Measurements from ENCODE around the gene TBCD.

Gene TBCD

DNA sequence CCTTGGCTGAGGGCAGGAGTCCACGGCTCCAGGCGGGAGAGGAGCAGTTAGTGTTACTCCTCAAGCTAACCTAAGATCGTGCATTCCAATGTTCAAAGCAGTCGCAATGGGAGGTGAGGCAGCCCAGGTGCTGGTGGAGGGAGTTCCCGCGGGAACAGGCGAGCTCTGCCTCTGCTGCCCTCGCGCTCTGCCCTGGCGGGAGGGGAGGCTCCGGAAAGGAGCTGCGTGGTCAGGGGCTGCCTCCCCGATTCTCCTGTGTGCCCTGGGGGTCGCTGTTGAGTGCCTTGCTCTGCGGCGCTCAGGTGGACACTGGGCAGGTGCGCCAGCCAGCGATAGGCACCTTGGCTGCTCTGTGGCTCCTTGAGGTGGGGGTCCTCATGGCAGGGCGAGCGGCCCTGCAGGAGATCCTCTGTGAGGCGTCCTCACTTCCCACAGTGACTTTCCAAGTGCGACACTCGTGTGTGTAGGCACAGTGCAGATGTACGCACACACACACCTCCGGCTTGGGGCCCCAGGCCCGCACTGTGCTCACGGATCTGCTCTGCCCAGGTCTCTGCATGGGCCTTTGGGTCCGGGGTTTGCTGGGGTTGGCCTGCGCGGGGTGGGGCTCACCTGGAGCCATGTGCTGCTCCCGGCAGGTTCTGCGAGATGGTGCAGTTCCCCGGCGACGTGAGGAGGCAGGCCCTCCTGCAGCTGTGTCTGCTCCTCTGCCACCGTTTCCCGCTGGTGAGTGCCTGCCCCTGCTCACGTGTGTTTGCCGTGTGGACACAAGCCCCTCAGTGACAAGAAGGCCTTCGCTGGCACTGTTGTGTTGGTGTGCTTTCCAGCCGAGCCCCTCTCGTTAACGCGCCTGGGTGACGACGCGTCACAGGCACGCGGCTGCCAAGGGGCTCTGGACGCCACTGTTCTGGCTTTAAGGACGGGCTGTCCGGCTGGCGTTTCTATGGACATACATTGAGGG lies 185.8 kb downstream of the TBCD start:
- H3K4me1 ChIP-seq (ENCODE audit: control insufficient read depth, insufficient read depth, low read length) = no peaks in the 10 kb centered on the region
- no peak for TF ChIP-seq TCF7L2 (IDR thresholded peaks at IDR 0.05; ENCODE audit: borderline replicate concordance, low read depth, low read length)
- TF ChIP-seq ZNF394 (tag by site-specific recombination; IDR thresholded peaks at IDR 0.05; ENCODE audit: borderline replicate concordance) = no peak
- TF ChIP-seq ZNF426 (tag by site-specific recombination; IDR thresholded peaks at IDR 0.05) = no peak
- no peak for TF ChIP-seq SP2 (tag by site-specific recombination; IDR thresholded peaks at IDR 0.05)
- TF ChIP-seq ZNF10 (tag by site-specific recombination; IDR thresholded peaks at IDR 0.05) = no peak
- TF ChIP-seq, protein P1, sequence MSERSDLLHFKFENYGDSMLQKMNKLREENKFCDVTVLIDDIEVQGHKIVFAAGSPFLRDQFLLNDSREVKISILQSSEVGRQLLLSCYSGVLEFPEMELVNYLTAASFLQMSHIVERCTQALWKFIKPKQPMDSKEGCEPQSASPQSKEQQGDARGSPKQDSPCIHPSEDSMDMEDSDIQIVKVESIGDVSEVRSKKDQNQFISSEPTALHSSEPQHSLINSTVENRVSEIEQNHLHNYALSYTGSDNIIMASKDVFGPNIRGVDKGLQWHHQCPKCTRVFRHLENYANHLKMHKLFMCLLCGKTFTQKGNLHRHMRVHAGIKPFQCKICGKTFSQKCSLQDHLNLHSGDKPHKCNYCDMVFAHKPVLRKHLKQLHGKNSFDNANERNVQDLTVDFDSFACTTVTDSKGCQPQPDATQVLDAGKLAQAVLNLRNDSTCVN (tag by site-specific recombination; optimal IDR thresholded peaks at IDR 0.05) = no peak
- TF ChIP-seq FEZF1 (tag by site-specific recombination; IDR thresholded peaks at IDR 0.05) = no peak
- TF ChIP-seq ZNF843 (tag by site-specific recombination; IDR thresholded peaks at IDR 0.05) = no peak
- TF ChIP-seq WT1 (tag by site-specific recombination; IDR thresholded peaks at IDR 0.05) = no peak
- no peak for TF ChIP-seq ZNF138 (tag by site-specific recombination; IDR thresholded peaks at IDR 0.05; ENCODE audit: borderline replicate concordance)
- TF ChIP-seq, protein P2, sequence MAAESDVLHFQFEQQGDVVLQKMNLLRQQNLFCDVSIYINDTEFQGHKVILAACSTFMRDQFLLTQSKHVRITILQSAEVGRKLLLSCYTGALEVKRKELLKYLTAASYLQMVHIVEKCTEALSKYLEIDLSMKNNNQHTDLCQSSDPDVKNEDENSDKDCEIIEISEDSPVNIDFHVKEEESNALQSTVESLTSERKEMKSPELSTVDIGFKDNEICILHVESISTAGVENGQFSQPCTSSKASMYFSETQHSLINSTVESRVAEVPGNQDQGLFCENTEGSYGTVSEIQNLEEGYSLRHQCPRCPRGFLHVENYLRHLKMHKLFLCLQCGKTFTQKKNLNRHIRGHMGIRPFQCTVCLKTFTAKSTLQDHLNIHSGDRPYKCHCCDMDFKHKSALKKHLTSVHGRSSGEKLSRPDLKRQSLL (tag by site-specific recombination; IDR thresholded peaks at IDR 0.05) = no peak
- TF ChIP-seq ZNF433 (tag by site-specific recombination; IDR thresholded peaks at IDR 0.05; ENCODE audit: low read depth) = no peak
- TF ChIP-seq SALL2 (tag by site-specific recombination; IDR thresholded peaks at IDR 0.05; ENCODE audit: borderline replicate concordance) = no peak
- TF ChIP-seq ZIC2 (tag by site-specific recombination; IDR thresholded peaks at IDR 0.05) = no peak
- TF ChIP-seq ZNF664 (tag by site-specific recombination; IDR thresholded peaks at IDR 0.05) = no peak
- TF ChIP-seq ZEB2 (tag by site-specific recombination; IDR thresholded peaks at IDR 0.05) = no peak
- no peak for TF ChIP-seq PATZ1 (tag by site-specific recombination; IDR thresholded peaks at IDR 0.05)
- TF ChIP-seq ZNF146 (tag by site-specific recombination; IDR thresholded peaks at IDR 0.05) = no peak
- TF ChIP-seq ZNF785 (tag by site-specific recombination; IDR thresholded peaks at IDR 0.05) = no peak
- no peak for TF ChIP-seq ZBTB21 (tag by site-specific recombination; IDR thresholded peaks at IDR 0.05)
- peaks cover 13 to 79% of the 10 kb centered on the region in 2 experiments; a peak in 2 of 3 replicates for H3K36me3 ChIP-seq (ENCODE audit: control insufficient read depth in 2 of 2, insufficient read depth in 1 of 2, low read length in 2 of 2)
- no peaks in the 10 kb centered on the region for H3K9me3 ChIP-seq (ENCODE audit: control insufficient read depth, insufficient read depth, low read depth, low read length)
- ChIA-PET CTCF (no interaction called here), POLR2A (no interaction called here)
- no peak overlapping the region for H3K4me3 ChIP-seq (ENCODE audit: low read depth, low read length)
- no peak overlapping the region for H3K27ac ChIP-seq (ENCODE audit: extremely low read depth, low read depth, low read length)

- CTCF ChIA-PET = no interaction called here
- POLR2A ChIA-PET = no interaction called here
- H3K4me1 ChIP-seq (ENCODE audit: control insufficient read depth, insufficient read depth, low read length) = no peaks in the 10 kb centered on the region
- H3K27ac ChIP-seq (ENCODE audit: extremely low read depth, low read depth, low read length) = no peak overlapping the region
- no peak overlapping the region for H3K4me3 ChIP-seq (ENCODE audit: low read depth, low read length)
- peaks cover 8 to 79% of the 10 kb centered on the region in 2 experiments; a peak in 2 of 3 replicates for H3K36me3 ChIP-seq (ENCODE audit: control insufficient read depth in 2 of 2, insufficient read depth in 1 of 2, low read length in 2 of 2)
- H3K9me3 ChIP-seq (ENCODE audit: control insufficient read depth, insufficient read depth, low read depth, low read length) = no peaks in the 10 kb centered on the region
- no peak for TF ChIP-seq FEZF1 (tag by site-specific recombination; IDR thresholded peaks at IDR 0.05)
- no peak for TF ChIP-seq ZNF37A (tag by site-specific recombination; IDR thresholded peaks at IDR 0.05)
- TF ChIP-seq ZNF433 (tag by site-specific recombination; IDR thresholded peaks at IDR 0.05; ENCODE audit: low read depth) = no peak
- no peak for TF ChIP-seq ZNF830 (tag by site-specific recombination; IDR thresholded peaks at IDR 0.05; ENCODE audit: low read depth)
- TF ChIP-seq OVOL3 (tag by site-specific recombination; IDR thresholded peaks at IDR 0.05) = no peak
- no peak for TF ChIP-seq ZNF23 (tag by site-specific recombination; IDR thresholded peaks at IDR 0.05; ENCODE audit: borderline replicate concordance)
- TF ChIP-seq, protein P3, sequence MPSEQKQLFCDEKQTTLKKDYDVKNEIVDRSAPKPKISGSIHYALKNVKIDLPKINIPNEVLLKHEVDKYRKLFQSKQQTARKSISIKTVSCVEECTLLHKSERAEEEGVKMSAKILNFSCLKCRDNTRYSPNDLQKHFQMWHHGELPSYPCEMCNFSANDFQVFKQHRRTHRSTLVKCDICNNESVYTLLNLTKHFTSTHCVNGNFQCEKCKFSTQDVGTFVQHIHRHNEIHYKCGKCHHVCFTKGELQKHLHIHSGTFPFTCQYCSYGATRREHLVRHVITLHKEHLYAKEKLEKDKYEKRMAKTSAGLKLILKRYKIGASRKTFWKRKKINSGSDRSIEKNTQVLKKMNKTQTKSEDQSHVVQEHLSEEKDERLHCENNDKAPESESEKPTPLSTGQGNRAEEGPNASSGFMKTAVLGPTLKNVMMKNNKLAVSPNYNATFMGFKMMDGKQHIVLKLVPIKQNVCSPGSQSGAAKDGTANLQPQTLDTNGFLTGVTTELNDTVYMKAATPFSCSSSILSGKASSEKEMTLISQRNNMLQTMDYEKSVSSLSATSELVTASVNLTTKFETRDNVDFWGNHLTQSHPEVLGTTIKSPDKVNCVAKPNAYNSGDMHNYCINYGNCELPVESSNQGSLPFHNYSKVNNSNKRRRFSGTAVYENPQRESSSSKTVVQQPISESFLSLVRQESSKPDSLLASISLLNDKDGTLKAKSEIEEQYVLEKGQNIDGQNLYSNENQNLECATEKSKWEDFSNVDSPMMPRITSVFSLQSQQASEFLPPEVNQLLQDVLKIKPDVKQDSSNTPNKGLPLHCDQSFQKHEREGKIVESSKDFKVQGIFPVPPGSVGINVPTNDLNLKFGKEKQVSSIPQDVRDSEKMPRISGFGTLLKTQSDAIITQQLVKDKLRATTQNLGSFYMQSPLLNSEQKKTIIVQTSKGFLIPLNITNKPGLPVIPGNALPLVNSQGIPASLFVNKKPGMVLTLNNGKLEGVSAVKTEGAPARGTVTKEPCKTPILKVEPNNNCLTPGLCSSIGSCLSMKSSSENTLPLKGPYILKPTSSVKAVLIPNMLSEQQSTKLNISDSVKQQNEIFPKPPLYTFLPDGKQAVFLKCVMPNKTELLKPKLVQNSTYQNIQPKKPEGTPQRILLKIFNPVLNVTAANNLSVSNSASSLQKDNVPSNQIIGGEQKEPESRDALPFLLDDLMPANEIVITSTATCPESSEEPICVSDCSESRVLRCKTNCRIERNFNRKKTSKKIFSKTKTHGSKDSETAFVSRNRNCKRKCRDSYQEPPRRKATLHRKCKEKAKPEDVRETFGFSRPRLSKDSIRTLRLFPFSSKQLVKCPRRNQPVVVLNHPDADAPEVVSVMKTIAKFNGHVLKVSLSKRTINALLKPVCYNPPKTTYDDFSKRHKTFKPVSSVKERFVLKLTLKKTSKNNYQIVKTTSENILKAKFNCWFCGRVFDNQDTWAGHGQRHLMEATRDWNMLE (tag by site-specific recombination; conservative IDR thresholded peaks at IDR 0.05; ENCODE audit: low read depth) = no peak
Measured at GRCh38 chr17:82938486-82938872, 186.6 kb downstream of the TBCD start.

All from HEK293 (cell line).